ENCODE results near the gene CCDC187. TPM values are rescaled to one million over a fixed set of nuclear protein-coding genes. Genes with fewer than 3 reads are reported as not detected.

The CCDC187 gene
- total RNA-seq, 1 experiment from 2014 or later = 0.04 TPM

DNA sequence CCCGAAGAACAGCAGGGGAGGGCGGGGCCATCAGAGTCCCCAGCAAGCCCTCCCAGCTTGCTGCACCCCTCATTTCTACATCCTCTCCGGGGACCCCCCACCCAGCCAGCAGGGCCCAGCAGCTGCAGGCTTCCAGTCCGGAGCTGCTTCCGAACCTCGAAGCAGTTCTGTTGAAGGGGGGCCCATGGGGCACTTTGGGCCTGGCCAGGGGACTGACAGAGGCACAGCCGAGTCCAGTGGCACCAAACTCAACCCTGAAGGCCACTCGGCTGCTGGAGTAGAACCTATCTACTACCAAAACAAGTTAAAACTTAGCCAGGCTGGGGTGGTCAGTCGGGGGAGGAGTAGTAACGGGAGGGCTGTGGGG is 8.1 kb upstream of the CCDC187 start:
- Mint-ChIP-seq H3K4me1 (no peaks in the 10 kb centered on the region), H3K27ac (no peak overlapping the region), H3K9me3 (peaks cover 24% of the 10 kb centered on the region), H3K36me3 (peaks cover 20% of the 10 kb centered on the region), H3K27me3 (ENCODE audit: low read depth) (no peaks in the 10 kb centered on the region; the same call in 1 of the 2 replicates), H3K4me3 (no peak overlapping the region)
- DNase-seq (ENCODE audit: low spot score) (no peak), ATAC-seq (no peak)
- ChIA-PET POLR2A (no interaction called here), CTCF (interaction anchor here (0.7 to 1.9 kb wide), 2 partner anchors 17 to 27 kb away, joined by 3 to 11 read pairs; partner anchors contain the start of gene GPSM1)
- TF ChIP-seq ZBTB21 (CRISPR knock-in tag; IDR thresholded peaks at IDR 0.05; ENCODE audit: borderline replicate concordance) = no peak
- TF ChIP-seq, protein P1, sequence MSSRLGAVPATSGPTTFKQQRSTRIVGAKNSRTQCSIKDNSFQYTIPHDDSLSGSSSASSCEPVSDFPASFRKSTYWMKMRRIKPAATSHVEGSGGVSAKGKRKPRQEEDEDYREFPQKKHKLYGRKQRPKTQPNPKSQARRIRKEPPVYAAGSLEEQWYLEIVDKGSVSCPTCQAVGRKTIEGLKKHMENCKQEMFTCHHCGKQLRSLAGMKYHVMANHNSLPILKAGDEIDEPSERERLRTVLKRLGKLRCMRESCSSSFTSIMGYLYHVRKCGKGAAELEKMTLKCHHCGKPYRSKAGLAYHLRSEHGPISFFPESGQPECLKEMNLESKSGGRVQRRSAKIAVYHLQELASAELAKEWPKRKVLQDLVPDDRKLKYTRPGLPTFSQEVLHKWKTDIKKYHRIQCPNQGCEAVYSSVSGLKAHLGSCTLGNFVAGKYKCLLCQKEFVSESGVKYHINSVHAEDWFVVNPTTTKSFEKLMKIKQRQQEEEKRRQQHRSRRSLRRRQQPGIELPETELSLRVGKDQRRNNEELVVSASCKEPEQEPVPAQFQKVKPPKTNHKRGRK (CRISPR knock-in tag; IDR thresholded peaks at IDR 0.05; ENCODE audit: borderline replicate concordance) = no peak
- TF ChIP-seq ESRRA (CRISPR knock-in tag; IDR thresholded peaks at IDR 0.05; ENCODE audit: borderline replicate concordance) = no peak
- TF ChIP-seq ARID4B (CRISPR knock-in tag; IDR thresholded peaks at IDR 0.05; ENCODE audit: borderline replicate concordance) = no peak
- TF ChIP-seq, protein P2, sequence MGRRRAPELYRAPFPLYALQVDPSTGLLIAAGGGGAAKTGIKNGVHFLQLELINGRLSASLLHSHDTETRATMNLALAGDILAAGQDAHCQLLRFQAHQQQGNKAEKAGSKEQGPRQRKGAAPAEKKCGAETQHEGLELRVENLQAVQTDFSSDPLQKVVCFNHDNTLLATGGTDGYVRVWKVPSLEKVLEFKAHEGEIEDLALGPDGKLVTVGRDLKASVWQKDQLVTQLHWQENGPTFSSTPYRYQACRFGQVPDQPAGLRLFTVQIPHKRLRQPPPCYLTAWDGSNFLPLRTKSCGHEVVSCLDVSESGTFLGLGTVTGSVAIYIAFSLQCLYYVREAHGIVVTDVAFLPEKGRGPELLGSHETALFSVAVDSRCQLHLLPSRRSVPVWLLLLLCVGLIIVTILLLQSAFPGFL (CRISPR knock-in tag; IDR thresholded peaks at IDR 0.05; ENCODE audit: borderline replicate concordance) = no peak
- TF ChIP-seq, protein P3, sequence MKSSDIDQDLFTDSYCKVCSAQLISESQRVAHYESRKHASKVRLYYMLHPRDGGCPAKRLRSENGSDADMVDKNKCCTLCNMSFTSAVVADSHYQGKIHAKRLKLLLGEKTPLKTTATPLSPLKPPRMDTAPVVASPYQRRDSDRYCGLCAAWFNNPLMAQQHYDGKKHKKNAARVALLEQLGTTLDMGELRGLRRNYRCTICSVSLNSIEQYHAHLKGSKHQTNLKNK (CRISPR knock-in tag; IDR thresholded peaks at IDR 0.05) = no peak
- TF ChIP-seq TP53 (CRISPR knock-in tag; IDR thresholded peaks at IDR 0.05) = no peak
- no peak for TF ChIP-seq SOX15 (CRISPR knock-in tag; IDR thresholded peaks at IDR 0.05)
- no peak for TF ChIP-seq ZNF396 (CRISPR knock-in tag; IDR thresholded peaks at IDR 0.05; ENCODE audit: borderline replicate concordance)
- no peak for TF ChIP-seq OVOL2 (CRISPR knock-in tag; IDR thresholded peaks at IDR 0.05; ENCODE audit: borderline replicate concordance)
- no peak for TF ChIP-seq NR1H2 (CRISPR knock-in tag; IDR thresholded peaks at IDR 0.05)
- TF ChIP-seq, protein P4, sequence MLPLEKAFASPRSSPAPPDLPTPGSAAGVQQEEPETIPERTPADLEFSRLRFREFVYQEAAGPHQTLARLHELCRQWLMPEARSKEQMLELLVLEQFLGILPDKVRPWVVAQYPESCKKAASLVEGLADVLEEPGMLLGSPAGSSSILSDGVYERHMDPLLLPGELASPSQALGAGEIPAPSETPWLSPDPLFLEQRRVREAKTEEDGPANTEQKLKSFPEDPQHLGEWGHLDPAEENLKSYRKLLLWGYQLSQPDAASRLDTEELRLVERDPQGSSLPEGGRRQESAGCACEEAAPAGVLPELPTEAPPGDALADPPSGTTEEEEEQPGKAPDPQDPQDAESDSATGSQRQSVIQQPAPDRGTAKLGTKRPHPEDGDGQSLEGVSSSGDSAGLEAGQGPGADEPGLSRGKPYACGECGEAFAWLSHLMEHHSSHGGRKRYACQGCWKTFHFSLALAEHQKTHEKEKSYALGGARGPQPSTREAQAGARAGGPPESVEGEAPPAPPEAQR (CRISPR knock-in tag; IDR thresholded peaks at IDR 0.05) = no peak
- TF ChIP-seq ERG (CRISPR knock-in tag; IDR thresholded peaks at IDR 0.05) = no peak
- TF ChIP-seq E2F4 (CRISPR knock-in tag; IDR thresholded peaks at IDR 0.05; ENCODE audit: borderline replicate concordance, low read depth) = no peak
- TF ChIP-seq TCF7 (CRISPR knock-in tag; IDR thresholded peaks at IDR 0.05; ENCODE audit: low read depth) = no peak
- no peak for TF ChIP-seq ZNF138 (CRISPR knock-in tag; conservative IDR thresholded peaks at IDR 0.05)
- no peak for TF ChIP-seq NFATC4 (CRISPR knock-in tag; IDR thresholded peaks at IDR 0.05)
- TF ChIP-seq ZNF416 (CRISPR knock-in tag; IDR thresholded peaks at IDR 0.05) = no peak
- TF ChIP-seq ZNF532 (CRISPR knock-in tag; IDR thresholded peaks at IDR 0.05; ENCODE audit: borderline replicate concordance) = no peak
- TF ChIP-seq, protein P5, sequence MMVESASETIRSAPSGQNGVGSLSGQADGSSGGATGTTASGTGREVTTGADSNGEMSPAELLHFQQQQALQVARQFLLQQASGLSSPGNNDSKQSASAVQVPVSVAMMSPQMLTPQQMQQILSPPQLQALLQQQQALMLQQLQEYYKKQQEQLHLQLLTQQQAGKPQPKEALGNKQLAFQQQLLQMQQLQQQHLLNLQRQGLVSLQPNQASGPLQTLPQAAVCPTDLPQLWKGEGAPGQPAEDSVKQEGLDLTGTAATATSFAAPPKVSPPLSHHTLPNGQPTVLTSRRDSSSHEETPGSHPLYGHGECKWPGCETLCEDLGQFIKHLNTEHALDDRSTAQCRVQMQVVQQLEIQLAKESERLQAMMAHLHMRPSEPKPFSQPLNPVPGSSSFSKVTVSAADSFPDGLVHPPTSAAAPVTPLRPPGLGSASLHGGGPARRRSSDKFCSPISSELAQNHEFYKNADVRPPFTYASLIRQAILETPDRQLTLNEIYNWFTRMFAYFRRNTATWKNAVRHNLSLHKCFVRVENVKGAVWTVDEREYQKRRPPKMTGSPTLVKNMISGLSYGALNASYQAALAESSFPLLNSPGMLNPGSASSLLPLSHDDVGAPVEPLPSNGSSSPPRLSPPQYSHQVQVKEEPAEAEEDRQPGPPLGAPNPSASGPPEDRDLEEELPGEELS (CRISPR knock-in tag; IDR thresholded peaks at IDR 0.05) = no peak
